GM12878 (cell line): ENCODE results near the gene GFOD2. TPM values are rescaled to one million over a fixed set of nuclear protein-coding genes. Genes with fewer than 3 reads are reported as not detected.
A peak's percentile ranks its signal among the peaks of the same experiment; 100 is the strongest.

Source experiments
- ATAC-seq: fragments of 200-7000 bp; cut with Tn5 transposase; 3 replicates; pipeline ENCODE4 v1.9.1; 2020; ENCODE audit warnings: mild to moderate bottlenecking, moderate library complexity
- BruUV-seq: library from RNA; stranded (reverse); fragments of 400-500 nt; replicated peaks from 2 replicates; lab custom pipeline; 2021; lab: Mats Ljungman, UMichigan
- CTCF ChIA-PET: fragments of 300-600 bp; sonication (Branson Sonifier 250); formaldehyde crosslinking; extraction: SDS; loops from one replicate; lab custom pipeline; 2021; ENCODE audit warnings: inconsistent platforms; lab: Yijun Ruan, JAX
- POLR2A ChIA-PET: fragments of 350-600 bp; formaldehyde crosslinking; extraction: SDS; loops from one replicate; lab custom pipeline; 2021; ENCODE audit warnings: inconsistent platforms; lab: Charles Lee
- RAD21 ChIA-PET: fragments of 300-600 bp; sonication (Branson Sonifier 250); formaldehyde crosslinking; loops from one replicate; lab custom pipeline; 2023; ENCODE audit warnings: antibody characterized with exemption; ENCODE audit not compliant: unreplicated experiment; lab: Charles Lee
- SMC1A ChIA-PET: fragments of 300-600 bp; sonication (Branson Sonifier 250); formaldehyde crosslinking; loops from one replicate; lab custom pipeline; 2023; ENCODE audit not compliant: unreplicated experiment, uncharacterized antibody; lab: Charles Lee
- DNase-seq: peaks from one replicate; pipeline ENCODE4 v3.0.0-alpha.2; 2011; ENCODE audit warnings: low read depth, low spot score
- FAIRE-seq: peaks from 3 replicates; lab custom pipeline; 2011; peaks lifted over from hg19 to GRCh38; lab: Jason Lieb, UNC
- H2AFZ ChIP-seq: 2 replicates; pipeline ENCODE4 v1.6.0; 2011; ENCODE audit warnings: low read depth, low read length, control low read depth; ENCODE audit not compliant: control insufficient read depth
- H3K27ac ChIP-seq: 2 replicates; pipeline ENCODE4 v1.5.1; 2011; ENCODE audit warnings: control low read depth; ENCODE audit not compliant: control insufficient read depth, insufficient read depth
- H3K27me3 ChIP-seq, 2 experiments: replicated peaks in 1 of 2; 2 replicates each; pipeline versions ENCODE4 v1.6.0 to v1.6.1; 2011; ENCODE audit warnings: low read length in 1 of 2; ENCODE audit not compliant: control insufficient read depth in 2 of 2, insufficient read depth in 2 of 2
- H3K36me3 ChIP-seq, 2 experiments: 2 replicates each; pipeline ENCODE4 v1.5.1; 2011; ENCODE audit warnings: low read length in 1 of 2; ENCODE audit not compliant: control insufficient read depth in 2 of 2, insufficient read depth in 2 of 2
- H3K4me1 ChIP-seq: 2 replicates; pipeline ENCODE4 v1.6.1; 2011; ENCODE audit warnings: mild to moderate bottlenecking, low read length, moderate library complexity, mixed read lengths; ENCODE audit not compliant: control insufficient read depth, insufficient read depth
- H3K4me2 ChIP-seq: 2 replicates; pipeline ENCODE4 v1.6.0; 2011; ENCODE audit warnings: control low read depth; ENCODE audit not compliant: control insufficient read depth, insufficient read depth
- H3K4me3 ChIP-seq: fragments of 200-600 bp; sonication (generic); 2 replicates; pipeline ENCODE4 v1.5.1; 2016
- H3K79me2 ChIP-seq: 2 replicates; pipeline ENCODE4 v1.6.0; 2011; ENCODE audit warnings: low read length; ENCODE audit not compliant: control insufficient read depth, insufficient read depth
- H3K9ac ChIP-seq: 2 replicates; pipeline ENCODE4 v1.8.0; 2011; ENCODE audit warnings: low read length, control low read depth, mixed read lengths; ENCODE audit not compliant: control insufficient read depth, insufficient read depth
- H3K9me3 ChIP-seq: replicated peaks from 3 replicates; pipeline ENCODE4 v1.5.1; 2011; ENCODE audit warnings: mild to moderate bottlenecking, low read length; ENCODE audit not compliant: control insufficient read depth, insufficient read depth
- H4K20me1 ChIP-seq: 2 replicates; pipeline ENCODE4 v1.6.0; 2011; ENCODE audit not compliant: control insufficient read depth, insufficient read depth
- CBX5 ChIP-seq: sonication (generic); IDR thresholded peaks from 2 replicates; pipeline ENCODE4 v1.6.1; 2016; ENCODE audit warnings: low read depth, moderate library complexity, mild to moderate bottlenecking, inconsistent platforms
- IKZF2 ChIP-seq, 2 experiments: fragments of 450-650 bp; IDR thresholded peaks; 2 replicates each; pipeline ENCODE4 v1.6.1; 2017; ENCODE audit warnings: mild to moderate bottlenecking in 2 of 2, moderate library complexity in 2 of 2
- MYC ChIP-seq: IDR thresholded peaks from 2 replicates; pipeline ENCODE4 v1.6.1; 2011; ENCODE audit warnings: mild to moderate bottlenecking, low read length, moderate library complexity, inconsistent platforms; ENCODE audit not compliant: insufficient read depth, insufficient replicate concordance, insufficient read length, severe bottlenecking
- NFYA ChIP-seq: IDR thresholded peaks from 2 replicates; pipeline ENCODE4 v1.6.1; 2011; ENCODE audit warnings: low read depth, mild to moderate bottlenecking, low read length, improper control_type of control experiment, borderline replicate concordance
- POLR2A ChIP-seq: IDR thresholded peaks from 2 replicates; pipeline ENCODE4 v1.6.1; 2011; ENCODE audit warnings: low read depth, mild to moderate bottlenecking, low read length
- POLR2AphosphoS5 ChIP-seq: IDR thresholded peaks from 2 replicates; pipeline ENCODE4 v1.6.1; 2011; ENCODE audit warnings: mild to moderate bottlenecking, low read length, inconsistent platforms
- WRNIP1 ChIP-seq: IDR thresholded peaks from 2 replicates; pipeline ENCODE4 v1.6.1; 2011; ENCODE audit warnings: low read depth, low read length, improper control_type of control experiment, borderline replicate concordance
- WGBS: methylation state at CpG from one replicate; pipeline ENCODE4 v1.1.6; 2016; ENCODE audit warnings: low lambda C conversion rate; ENCODE audit not compliant: insufficient replicate concordance, insufficient coverage; ENCODE audit errors: missing lambda C conversion rate; 5-methylcytosine and 5-hydroxymethylcytosine counted together
- in situ Hi-C: fragments of 300-500 bp; cut with MboI; formaldehyde crosslinking; loops from 9 replicates; pipeline ENCODE4 v1.14.3; 2018; ENCODE audit warnings: mixed read lengths
- intact Hi-C: fragments of 100-400 bp; cut with micrococcal nuclease; formaldehyde crosslinking; loops from one replicate; pipeline ENCODE4 v1.14.2; 2022; ENCODE audit not compliant: unreplicated experiment
- polyA plus RNA-seq, 11 experiments: library from polyadenylated mRNA; depleted of rRNA in 4 of 11; unstranded in 6 of 11; stranded (reverse) in 5 of 11; fragments of >200 nt; fragmentation: Nextera tagmentation in 4 of 11; fragmentation: Illumina TruSeq in 1 of 11; extraction: Ambion mirVana in 4 of 11; extraction: Trizol in 1 of 11; gene quantifications; 1 replicate in 1 of 11; 2 replicates in 10 of 11; pipeline versions ENCODE4 v1.2.1 to v1.2.3, GENCODE V29; 2011 to 2016; ENCODE audit warnings: inconsistent platforms in 2 of 11, missing spikeins in 2 of 11, low read depth in 1 of 11
- total RNA-seq, 4 experiments: library from RNA; depleted of rRNA in 3 of 4; stranded (reverse); fragments of >200 nt in 3 of 4; fragmentation: Illumina TruSeq in 1 of 4; extraction: Trizol in 1 of 4; gene quantifications; 2 replicates each; pipeline versions ENCODE4 v1.2.1 to v1.2.3, GENCODE V29; 2013 to 2021

GFOD2 gene
- total and polyA plus RNA-seq, 10 of the 15 experiments (the other 5 are each of a cell fraction or from before 2014, with no cell fraction given) = 2.0 to 15.9 (median 12.0) TPM

DNA sequence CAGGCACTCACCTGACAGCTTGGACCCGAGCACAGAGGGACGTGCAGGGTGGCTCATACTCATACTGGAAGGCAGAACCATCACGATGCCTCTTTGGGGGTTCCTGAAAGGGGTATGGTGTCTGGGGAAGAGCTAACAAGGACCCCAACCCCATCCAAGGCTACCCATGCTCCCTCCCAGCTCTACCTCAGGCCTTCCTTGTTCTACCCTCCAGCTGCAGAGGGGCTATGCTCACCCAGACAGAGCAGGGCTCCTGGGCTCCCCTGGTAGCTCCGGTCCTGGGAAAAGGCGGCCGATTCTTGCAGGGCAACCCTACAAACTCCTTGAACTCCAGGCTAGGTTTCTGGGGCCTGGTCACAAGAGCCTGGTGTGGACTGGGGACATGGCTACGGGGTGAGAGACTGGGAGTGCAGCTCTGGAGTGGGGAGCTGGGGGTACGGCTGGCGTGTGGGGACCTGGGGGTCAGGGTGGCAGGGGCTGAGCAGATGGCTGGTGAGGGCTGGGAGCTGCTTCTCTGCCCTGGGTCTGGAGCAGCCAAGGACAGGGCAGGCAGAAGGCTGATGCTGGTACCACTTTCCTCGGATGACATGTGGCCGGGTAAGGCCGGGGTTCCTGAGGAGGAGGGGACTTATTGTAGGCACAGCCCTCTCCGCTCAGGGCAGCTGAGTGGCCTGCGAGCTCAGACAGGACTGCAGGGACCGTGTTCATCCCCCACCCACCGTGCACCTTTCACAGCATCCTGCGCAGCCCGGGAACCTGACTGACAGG lies 61.2 kb downstream of the GFOD2 start:
- FAIRE-seq (no peak), DNase-seq (no peak), ATAC-seq (no peak)
- peaks cover 10% of the 10 kb centered on the region for H3K4me1 ChIP-seq
- no peak overlapping the region for H3K9ac ChIP-seq
- no peaks in the 10 kb centered on the region for H3K27me3 ChIP-seq
- H3K79me2 ChIP-seq = peaks cover 12% of the 10 kb centered on the region
- H3K36me3 ChIP-seq = peaks cover 12 to 15% of the 10 kb centered on the region in 2 experiments
- intact Hi-C loops = no loop called here
- ChIA-PET CTCF (interaction anchor here (0.9 to 4.3 kb wide), 6 partner anchors 11 to 164 kb away, joined by 3 to 29 read pairs (median 8); partner anchors contain the start of gene CARMIL2), RAD21 (interaction anchor here (1.2 to 3.2 kb wide), 3 partner anchors 13 to 144 kb away, joined by 3 to 17 read pairs (median 5); partner anchors contain the start of genes CARMIL2 and CTCF), SMC1A (interaction anchor here (1.0 to 2.1 kb wide), 2 partner anchors 12 to 111 kb away, joined by 5 to 7 read pairs; partner anchors contain the start of gene CARMIL2), POLR2A (interaction anchor here (1.2 to 2.7 kb wide), 6 partner anchors 11 to 128 kb away, joined by 3 to 8 read pairs (median 3); no protein-coding TSS in a partner anchor)
- no peak overlapping the region for H3K27ac ChIP-seq
- no peak overlapping the region for H2AFZ ChIP-seq
- no peak overlapping the region; the same call in 1 of the 2 replicates for H3K4me2 ChIP-seq
- BruUV-seq = no TSS peak
- in situ Hi-C loops = no loop called here
- 83% methylated on average over 18 of the region's 18 CpGs for WGBS
- no peaks in the 10 kb centered on the region for H3K9me3 ChIP-seq
- peak; percentile 43 for TF ChIP-seq POLR2A
- peak; percentile 33; the same call in 1 of the 2 replicates for TF ChIP-seq POLR2AphosphoS5
- TF ChIP-seq WRNIP1 = no peak
- no peak overlapping the region for H3K4me3 ChIP-seq
- H4K20me1 ChIP-seq = no peaks in the 10 kb centered on the region

DNA sequence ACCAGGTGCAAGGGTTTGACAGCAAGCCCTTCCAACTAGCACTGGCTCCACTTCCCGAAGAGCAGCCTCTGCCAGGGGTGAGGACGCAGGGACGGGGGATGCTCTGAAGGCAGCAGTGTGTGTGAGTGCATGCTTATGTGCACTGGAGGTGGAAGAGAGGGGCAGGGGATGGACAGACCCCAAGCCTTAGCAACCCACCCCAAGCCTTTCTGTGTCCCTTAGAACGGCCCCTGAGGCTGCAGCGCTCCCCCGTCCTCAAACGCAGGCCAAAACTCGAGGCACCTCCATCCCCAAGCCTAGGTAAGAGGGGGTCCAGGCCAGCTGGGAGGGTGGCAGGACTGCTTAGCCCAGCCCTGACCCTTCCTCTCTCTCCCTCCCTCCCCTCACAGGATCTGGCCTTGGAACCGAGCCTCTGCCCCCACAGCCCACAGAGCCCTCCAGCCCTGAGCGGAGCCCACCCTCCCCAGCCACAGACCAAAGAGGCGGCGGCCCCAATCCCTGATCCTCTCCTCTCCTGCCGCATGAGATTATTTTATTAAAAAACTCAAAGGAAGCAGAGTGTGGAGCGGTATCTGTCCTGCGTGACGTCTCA lies 62.0 kb downstream of the GFOD2 start:
- Histone ChIP-seq H3K4me1 (peaks cover 10% of the 10 kb centered on the region), H3K9ac (no peak overlapping the region), H3K79me2 (peaks cover 12% of the 10 kb centered on the region), H3K27ac (no peak overlapping the region), H3K27me3 (no peaks in the 10 kb centered on the region), H3K4me2 (no peak overlapping the region), H4K20me1 (no peaks in the 10 kb centered on the region), H3K36me3 (peaks cover 12 to 15% of the 10 kb centered on the region in 2 experiments), H3K4me3 (no peak overlapping the region), H3K9me3 (no peaks in the 10 kb centered on the region), H2AFZ (no peak overlapping the region)
- no TSS peak for BruUV-seq
- ChIA-PET POLR2A (interaction anchor here (1.4 kb wide), 1 partner anchor 14 kb away, joined by 3 read pairs; no protein-coding TSS in a partner anchor), SMC1A (interaction anchor here (2.1 kb wide), 1 partner anchor 110 kb away, joined by 5 read pairs; no protein-coding TSS in a partner anchor), RAD21 (no interaction called here), CTCF (interaction anchor here (4.1 to 4.3 kb wide), 2 partner anchors 12 to 136 kb away, joined by 24 to 29 read pairs; partner anchors contain the start of gene CARMIL2)
- TF ChIP-seq MYC (no peak), NFYA (no peak), POLR2A (peak; percentile 49), IKZF2 (IDR thresholded peaks at IDR 0.05) (no peak), CBX5 (no peak)
- DNase-seq = no peak
- WGBS = 90% methylated on average over 16 of the region's 16 CpGs
- no peak for FAIRE-seq
- ATAC-seq = no peak
- intact Hi-C loops (no loop called here), in situ Hi-C loops (no loop called here)
